Stimulated activated CD8-positive, alpha-beta memory T cell treated with anti-CD3 and anti-CD28 coated beads, Interleukin-15, amount 100 ng/mL, for 1 hour (primary cell): Measurements from ENCODE around the gene PCDHA11.
"Not testable (repeated sequence)": the region's sequence is repeated elsewhere in the genome, so short reads cannot be mapped to it uniquely, and the experiment has no call there.

Experiments
- DNase-seq: peaks from one replicate; pipeline ENCODE4 v3.0.0-alpha.2; 2020; ENCODE audit warnings: low read depth

PCDHA11 gene, protein sequence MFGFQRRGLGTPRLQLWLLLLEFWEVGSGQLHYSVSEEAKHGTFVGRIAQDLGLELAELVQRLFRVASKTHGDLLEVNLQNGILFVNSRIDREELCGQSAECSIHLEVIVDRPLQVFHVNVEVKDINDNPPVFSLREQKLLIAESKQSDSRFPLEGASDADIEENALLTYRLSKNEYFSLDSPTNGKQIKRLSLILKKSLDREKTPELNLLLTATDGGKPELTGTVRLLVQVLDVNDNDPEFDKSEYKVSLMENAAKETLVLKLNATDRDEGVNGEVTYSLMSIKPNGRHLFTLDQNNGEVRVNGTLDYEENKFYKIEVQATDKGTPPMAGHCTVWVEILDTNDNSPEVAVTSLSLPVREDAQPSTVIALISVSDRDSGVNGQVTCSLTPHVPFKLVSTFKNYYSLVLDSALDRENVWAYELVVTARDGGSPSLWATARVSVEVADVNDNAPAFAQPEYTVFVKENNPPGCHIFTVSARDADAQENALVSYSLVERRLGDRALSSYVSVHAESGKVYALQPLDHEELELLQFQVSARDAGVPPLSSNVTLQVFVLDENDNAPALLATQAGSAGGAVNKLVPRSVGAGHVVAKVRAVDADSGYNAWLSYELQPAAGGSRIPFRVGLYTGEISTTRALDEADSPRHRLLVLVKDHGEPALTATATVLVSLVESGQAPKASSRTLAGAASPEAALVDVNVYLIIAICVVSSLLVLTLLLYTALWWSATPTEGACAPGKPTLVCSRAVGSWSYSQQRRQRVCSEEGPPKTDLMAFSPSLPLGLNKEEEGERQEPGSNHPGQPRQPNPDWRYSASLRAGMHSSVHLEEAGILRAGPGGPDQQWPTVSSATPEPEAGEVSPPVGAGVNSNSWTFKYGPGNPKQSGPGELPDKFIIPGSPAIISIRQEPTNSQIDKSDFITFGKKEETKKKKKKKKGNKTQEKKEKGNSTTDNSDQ

GRCh38 chr5:140868721-140869554 lies at the start of gene PCDHA11:
PCDHA11 (plus strand) TSS chr5:140868957; CDS start chr5:140869104, 147 bp downstream.
- no peak for DNase-seq

DNA sequence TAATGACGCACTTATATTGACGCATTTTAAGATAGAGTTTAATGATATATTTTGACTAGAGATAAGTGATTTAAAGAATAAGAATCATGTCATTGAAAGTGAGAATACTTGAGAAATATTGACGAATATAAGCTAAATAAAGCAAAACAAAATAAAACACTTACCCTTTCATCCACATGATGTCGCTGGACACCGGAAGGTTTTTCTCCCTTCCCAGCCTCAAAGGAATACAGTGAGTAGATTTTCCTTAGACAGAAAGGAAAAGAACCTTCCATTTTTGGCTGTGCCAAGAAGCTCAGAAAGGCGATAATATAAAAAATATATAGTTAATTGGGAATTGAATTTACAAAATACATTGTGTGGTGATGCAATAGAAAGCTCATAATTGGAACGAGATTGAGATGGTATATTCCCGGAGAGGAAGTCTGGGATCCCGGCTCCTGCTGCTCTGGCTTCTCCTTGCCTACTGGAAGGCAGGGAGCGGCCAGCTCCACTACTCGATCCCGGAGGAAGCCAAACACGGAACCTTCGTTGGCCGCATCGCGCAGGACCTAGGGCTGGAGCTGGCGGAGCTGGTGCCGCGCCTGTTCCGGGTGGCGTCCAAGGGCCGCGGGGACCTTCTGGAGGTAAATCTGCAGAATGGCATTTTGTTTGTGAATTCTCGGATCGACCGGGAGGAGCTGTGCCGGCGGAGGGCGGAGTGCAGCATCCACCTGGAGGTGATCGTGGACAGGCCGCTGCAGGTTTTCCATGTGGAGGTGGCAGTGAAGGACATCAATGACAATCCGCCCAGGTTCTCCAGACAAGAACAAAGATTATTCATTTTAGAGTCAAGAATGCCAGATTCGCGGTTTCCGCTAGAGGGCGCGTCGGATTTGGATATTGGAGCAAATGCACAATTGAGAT lies 47.1 kb upstream of the PCDHA11 start, which contains the start of gene PCDHA5:
TSS of gene PCDHA5 (plus strand) at position 239 of the 906 bp plus-strand sequence.
- no peak for DNase-seq

GRCh38 chr5:140822281-140822629 lies 46.5 kb upstream of the PCDHA11 start:
- DNase-seq, result no peak

GRCh38 chr5:140822969-140823368 lies 45.8 kb upstream of the PCDHA11 start:
- DNase-seq, result not testable (repeated sequence)

DNA sequence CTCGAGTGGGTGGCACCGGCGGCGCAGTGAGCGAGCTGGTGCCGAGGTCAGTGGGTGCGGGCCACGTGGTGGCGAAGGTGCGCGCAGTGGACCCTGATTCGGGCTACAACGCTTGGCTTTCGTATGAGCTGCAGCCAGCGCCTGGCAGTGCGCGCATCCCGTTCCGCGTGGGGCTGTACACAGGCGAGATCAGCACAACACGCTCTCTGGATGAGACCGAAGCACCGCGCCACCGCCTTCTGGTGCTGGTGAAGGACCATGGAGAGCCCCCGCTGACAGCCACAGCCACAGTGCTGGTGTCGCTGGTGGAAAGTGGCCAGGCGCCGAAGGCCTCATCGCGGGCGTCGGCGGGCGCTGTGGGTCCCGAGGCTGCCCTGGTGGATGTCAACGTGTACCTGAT lies 45.3 kb upstream of the PCDHA11 start:
- no peak for DNase-seq

DNA sequence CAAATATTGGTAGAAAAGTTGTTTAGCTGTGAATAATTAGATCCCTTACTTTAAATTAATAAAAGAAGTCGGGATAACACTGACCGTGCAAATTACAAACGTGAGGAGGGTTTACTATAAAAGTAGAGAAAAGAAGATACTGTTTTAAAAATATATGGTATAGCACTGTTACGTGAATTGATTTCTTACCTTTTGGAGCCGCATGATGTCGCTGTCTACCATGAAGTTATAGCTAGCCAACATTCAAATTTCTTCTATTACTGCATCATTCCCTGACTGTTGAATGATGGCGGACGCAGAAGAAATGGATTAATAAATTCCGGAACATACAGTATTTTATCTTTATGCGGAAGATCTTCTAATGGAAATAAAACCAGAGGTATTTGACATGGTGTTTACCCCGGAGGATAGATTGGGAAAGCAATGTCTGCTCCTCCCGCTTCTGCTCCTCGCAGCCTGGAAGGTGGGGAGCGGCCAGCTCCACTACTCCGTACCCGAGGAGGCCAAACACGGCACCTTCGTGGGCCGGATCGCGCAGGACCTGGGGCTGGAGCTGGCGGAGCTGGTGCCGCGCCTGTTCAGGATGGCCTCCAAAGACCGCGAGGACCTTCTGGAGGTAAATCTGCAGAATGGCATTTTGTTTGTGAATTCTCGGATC lies 40.9 kb upstream of the PCDHA11 start, which contains the start of gene PCDHA6:
TSS of gene PCDHA6 (plus strand) at position 257 of the 658 bp plus-strand sequence. CDS start at position 389, 132 bp downstream.
- no peak for DNase-seq

GRCh38 chr5:140828362-140828737 lies 40.4 kb upstream of the PCDHA11 start:
- DNase-seq, result no peak

DNA sequence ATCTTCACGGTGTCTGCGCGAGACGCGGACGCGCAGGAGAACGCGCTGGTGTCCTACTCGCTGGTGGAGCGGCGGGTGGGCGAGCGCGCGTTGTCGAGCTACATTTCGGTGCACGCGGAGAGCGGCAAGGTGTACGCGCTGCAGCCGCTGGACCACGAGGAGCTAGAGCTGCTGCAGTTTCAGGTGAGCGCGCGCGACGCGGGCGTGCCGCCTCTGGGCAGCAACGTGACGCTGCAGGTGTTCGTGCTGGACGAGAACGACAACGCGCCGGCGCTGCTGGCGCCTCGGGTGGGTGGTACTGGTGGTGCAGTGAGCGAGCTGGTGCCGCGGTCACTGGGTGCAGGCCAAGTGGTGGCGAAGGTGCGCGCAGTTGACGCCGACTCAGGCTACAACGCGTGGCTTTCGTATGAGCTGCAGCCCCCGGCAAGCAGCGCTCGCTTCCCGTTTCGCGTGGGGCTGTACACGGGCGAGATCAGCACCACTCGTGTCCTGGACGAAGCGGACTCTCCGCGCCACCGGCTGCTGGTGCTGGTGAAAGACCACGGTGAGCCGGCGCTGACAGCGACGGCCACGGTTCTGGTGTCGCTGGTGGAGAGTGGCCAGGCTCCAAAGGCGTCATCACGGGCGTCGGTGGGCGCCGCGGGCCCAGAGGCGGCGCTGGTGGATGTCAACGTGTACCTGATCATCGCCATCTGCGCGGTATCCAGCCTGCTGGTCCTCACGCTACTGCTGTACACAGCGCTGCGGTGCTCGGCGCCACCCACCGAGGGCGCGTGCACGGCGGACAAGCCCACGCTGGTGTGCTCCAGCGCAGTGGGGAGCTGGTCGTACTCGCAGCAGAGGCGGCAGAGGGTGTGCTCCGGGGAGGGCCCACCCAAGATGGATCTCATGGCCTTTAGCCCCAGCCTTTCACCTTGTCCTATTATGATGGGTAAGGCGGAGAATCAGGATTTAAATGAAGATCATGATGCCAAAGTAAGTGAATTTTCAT lies 39.0 kb upstream of the PCDHA11 start:
- not testable (repeated sequence) for DNase-seq

DNA sequence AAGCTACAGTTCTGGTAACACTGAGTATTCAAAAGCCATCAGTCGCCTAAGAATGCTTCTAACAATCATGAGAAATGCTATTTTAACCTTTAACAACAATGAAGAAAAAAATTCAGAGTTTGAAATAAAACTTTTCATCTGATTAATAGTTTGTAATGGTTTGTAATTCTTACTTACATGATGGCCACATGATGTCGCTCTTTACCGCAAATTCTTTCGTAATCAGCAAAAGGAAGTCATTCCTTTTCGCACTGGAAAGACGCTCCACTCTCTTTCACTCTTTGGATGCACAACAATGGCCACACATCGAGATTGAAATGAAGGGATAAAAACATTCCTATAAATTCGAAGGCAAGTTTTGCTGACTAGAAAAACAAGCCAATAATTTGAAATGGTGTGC lies 34.8 kb upstream of the PCDHA11 start, which contains the start of gene PCDHA7:
TSS of gene PCDHA7 (plus strand) at position 277 of the 400 bp plus-strand sequence. CDS start at position 392, 115 bp downstream.
- no peak for DNase-seq

- not testable (repeated sequence) for DNase-seq
Measured at GRCh38 chr5:140834439-140835008, 34.2 kb upstream of the PCDHA11 start.

DNA sequence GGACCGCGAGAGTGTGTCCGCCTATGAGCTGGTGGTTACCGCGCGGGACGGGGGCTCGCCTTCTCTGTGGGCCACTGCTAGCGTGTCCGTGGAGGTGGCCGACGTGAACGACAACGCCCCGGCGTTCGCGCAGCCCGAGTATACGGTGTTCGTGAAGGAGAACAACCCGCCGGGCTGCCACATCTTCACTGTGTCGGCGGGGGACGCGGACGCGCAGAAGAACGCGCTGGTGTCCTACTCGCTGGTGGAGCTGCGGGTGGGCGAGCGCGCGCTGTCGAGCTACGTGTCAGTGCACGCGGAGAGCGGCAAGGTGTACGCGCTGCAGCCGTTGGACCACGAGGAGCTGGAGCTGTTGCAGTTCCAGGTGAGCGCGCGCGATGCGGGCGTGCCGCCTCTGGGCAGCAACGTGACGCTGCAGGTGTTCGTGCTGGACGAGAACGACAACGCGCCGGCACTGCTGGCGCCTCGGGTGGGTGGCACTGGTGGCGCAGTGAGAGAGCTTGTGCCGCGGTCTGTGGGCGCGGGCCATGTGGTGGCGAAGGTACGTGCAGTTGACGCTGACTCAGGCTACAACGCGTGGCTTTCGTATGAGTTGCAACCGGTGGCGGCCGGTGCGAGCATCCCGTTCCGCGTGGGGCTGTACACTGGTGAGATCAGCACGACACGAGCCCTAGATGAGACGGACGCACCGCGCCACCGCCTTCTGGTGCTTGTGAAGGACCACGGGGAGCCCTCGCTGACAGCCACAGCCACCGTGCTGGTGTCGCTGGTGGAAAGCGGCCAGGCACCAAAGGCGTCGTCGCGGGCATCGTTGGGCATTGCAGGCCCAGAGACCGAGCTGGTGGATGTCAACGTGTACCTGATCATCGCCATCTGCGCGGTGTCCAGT lies 32.9 kb upstream of the PCDHA11 start:
- DNase-seq, result no peak

- no peak for DNase-seq
Measured at GRCh38 chr5:140840978-140841962, 27.5 kb upstream of the PCDHA11 start, which contains the start of gene PCDHA8. PCDHA8 (plus strand) TSS chr5:140841187; CDS start chr5:140841322, 135 bp downstream.

GRCh38 chr5:140842798-140843733 lies 25.7 kb upstream of the PCDHA11 start:
- DNase-seq, result no peak

GRCh38 chr5:140848139-140849102 lies 20.3 kb upstream of the PCDHA11 start, which contains the start of gene PCDHA9:
PCDHA9 (plus strand) TSS chr5:140848382; CDS start chr5:140848496, 114 bp downstream.
- not testable (repeated sequence) for DNase-seq
